ENCODE results near the gene TBC1D4. TPM values are rescaled to one million over a fixed set of nuclear protein-coding genes. Genes with fewer than 3 reads are reported as not detected.
"Not testable (repeated sequence)": the region's sequence is repeated elsewhere in the genome, so short reads cannot be mapped to it uniquely, and the experiment has no call there.

TBC1D4 gene
- total RNA-seq, 1 experiment from 2014 or later: 28.2 TPM

- no peak for DNase-seq (ENCODE audit: low read depth)
Measured at GRCh38 chr13:75363371-75363770, 118.6 kb downstream of the TBC1D4 start.

- DNase-seq (ENCODE audit: low read depth): no peak
Measured at GRCh38 chr13:75362026-75362425, 119.9 kb downstream of the TBC1D4 start.

GRCh38 chr13:75360170-75360569, 121.8 kb downstream of the TBC1D4 start:
- no peak for DNase-seq (ENCODE audit: low read depth)

GRCh38 chr13:75359266-75359665, 122.7 kb downstream of the TBC1D4 start:
- peak; percentile 93 for DNase-seq (ENCODE audit: low read depth)

- DNase-seq (ENCODE audit: low read depth): peak; percentile 69
Measured at GRCh38 chr13:75357576-75358289, 124.2 kb downstream of the TBC1D4 start.

GRCh38 chr13:75356421-75356820, 125.5 kb downstream of the TBC1D4 start:
- DNase-seq (ENCODE audit: low read depth): no peak

- no peak for DNase-seq (ENCODE audit: low read depth)
Measured at GRCh38 chr13:75355609-75356008, 126.4 kb downstream of the TBC1D4 start.

GRCh38 chr13:75353781-75354193, 128.2 kb downstream of the TBC1D4 start:
- no peak for DNase-seq (ENCODE audit: low read depth)

- no peak for DNase-seq (ENCODE audit: low read depth)
Measured at GRCh38 chr13:75352641-75353327, 129.2 kb downstream of the TBC1D4 start.

GRCh38 chr13:75351538-75351937, 130.4 kb downstream of the TBC1D4 start:
- not testable (repeated sequence) for DNase-seq (ENCODE audit: low read depth)

GRCh38 chr13:75347925-75348324, 134.0 kb downstream of the TBC1D4 start:
- no peak for DNase-seq (ENCODE audit: low read depth)

- no peak for DNase-seq (ENCODE audit: low read depth)
Measured at GRCh38 chr13:75347457-75347856, 134.5 kb downstream of the TBC1D4 start.

GRCh38 chr13:75345193-75345592, 136.8 kb downstream of the TBC1D4 start:
- peak; percentile 23 for DNase-seq (ENCODE audit: low read depth)

GRCh38 chr13:75341028-75341427, 140.9 kb downstream of the TBC1D4 start:
- no peak for DNase-seq (ENCODE audit: low read depth)

- DNase-seq (ENCODE audit: low read depth): no peak
Measured at GRCh38 chr13:75339635-75340374, 142.2 kb downstream of the TBC1D4 start.

- no peak for DNase-seq (ENCODE audit: low read depth)
Measured at GRCh38 chr13:75334634-75335447, 147.1 kb downstream of the TBC1D4 start.

- DNase-seq (ENCODE audit: low read depth): no peak
Measured at GRCh38 chr13:75333103-75333502, 148.9 kb downstream of the TBC1D4 start.

GRCh38 chr13:75331792-75332349, 150.1 kb downstream of the TBC1D4 start:
- DNase-seq (ENCODE audit: low read depth): no peak

- no peak for DNase-seq (ENCODE audit: low read depth)
Measured at GRCh38 chr13:75330770-75331169, 151.2 kb downstream of the TBC1D4 start.

GRCh38 chr13:75329723-75330122, 152.2 kb downstream of the TBC1D4 start:
- DNase-seq (ENCODE audit: low read depth): no peak

GRCh38 chr13:75329097-75329496, 152.9 kb downstream of the TBC1D4 start:
- no peak for DNase-seq (ENCODE audit: low read depth)
